CD4-positive, alpha-beta T cell treated with Interferon alpha-2 for 1 hour (primary cell): ENCODE data around the gene FAM210A.

Source experiments
- DNase-seq, 2 donors: peaks; one replicate each; pipeline ENCODE4 v3.0.0-alpha.2; 2020 to 2022

FAM210A gene

GRCh38 chr18:13620818-13621445, 105.4 kb downstream of the FAM210A start:
- DNase-seq = no peak

GRCh38 chr18:13620206-13620672, 106.1 kb downstream of the FAM210A start:
- no peak for DNase-seq

- DNase-seq = no peak
Observed at GRCh38 chr18:13619505-13620205, 106.7 kb downstream of the FAM210A start.

- DNase-seq = no peak
Observed at GRCh38 chr18:13618760-13619438, 107.5 kb downstream of the FAM210A start.

- DNase-seq = no peak
Observed at GRCh38 chr18:13617826-13618515, 108.4 kb downstream of the FAM210A start.

- DNase-seq = no peak
Observed at GRCh38 chr18:13616525-13617035, 109.8 kb downstream of the FAM210A start.

GRCh38 chr18:13616041-13616440, 110.3 kb downstream of the FAM210A start:
- no peak for DNase-seq

GRCh38 chr18:13615432-13615861, 110.9 kb downstream of the FAM210A start:
- DNase-seq = peak; percentile 22 to 30

- DNase-seq = peak; percentile 47 to 49
Observed at GRCh38 chr18:13614641-13615288, 111.6 kb downstream of the FAM210A start.

GRCh38 chr18:13613591-13614501, 112.5 kb downstream of the FAM210A start:
- DNase-seq = peak in 1 of 2 donors; percentile 21
